Loucy (cell line): ENCODE results near the gene KRTAP9-9.

ENCODE experiments used
- H2AFZ ChIP-seq: fragments of 200-600 bp; sonication (generic); 2 replicates; pipeline ENCODE4 v1.6.0; 2016; ENCODE audit warnings: antibody characterized with exemption, mild to moderate bottlenecking, low read length, moderate library complexity
- H3F3A ChIP-seq: fragments of 200-600 bp; 2 replicates; pipeline ENCODE4 v1.6.0; 2016; ENCODE audit warnings: antibody characterized with exemption, low read depth, mild to moderate bottlenecking
- H3K27me3 ChIP-seq: fragments of 200-600 bp; sonication (generic); 2 replicates; pipeline ENCODE4 v1.6.1; 2014; ENCODE audit warnings: low read length, mild to moderate bottlenecking; ENCODE audit not compliant: insufficient read depth, poor library complexity, severe bottlenecking
- H3K36me3 ChIP-seq: fragments of 200-600 bp; sonication (generic); 2 replicates; pipeline ENCODE4 v1.6.1; 2016; ENCODE audit warnings: low read length; ENCODE audit not compliant: insufficient read depth
- H3K4me1 ChIP-seq: fragments of 200-600 bp; sonication (generic); 2 replicates; pipeline ENCODE4 v1.5.1; 2014; ENCODE audit warnings: low read length, mild to moderate bottlenecking; ENCODE audit not compliant: insufficient read depth, poor library complexity, severe bottlenecking
- H3K4me2 ChIP-seq: fragments of 200-600 bp; sonication (generic); 2 replicates; pipeline ENCODE4 v1.6.0; 2014; ENCODE audit warnings: antibody characterized with exemption, low read length, low read depth, mild to moderate bottlenecking; ENCODE audit not compliant: poor library complexity, severe bottlenecking
- H3K4me3 ChIP-seq: fragments of 200-600 bp; sonication (generic); 2 replicates; pipeline ENCODE4 v1.5.1; 2014; ENCODE audit warnings: low read length, mild to moderate bottlenecking, mixed read lengths; ENCODE audit not compliant: poor library complexity, severe bottlenecking
- H3K79me2 ChIP-seq: fragments of 200-600 bp; sonication (generic); 2 replicates; pipeline ENCODE4 v1.6.1; 2014; ENCODE audit warnings: low read length; ENCODE audit not compliant: insufficient read depth
- H3K9ac ChIP-seq: fragments of 200-600 bp; sonication (generic); 2 replicates; pipeline ENCODE4 v1.6.0; 2014; ENCODE audit warnings: mild to moderate bottlenecking, low read depth, low read length, moderate library complexity; ENCODE audit not compliant: poor library complexity, severe bottlenecking
- H3K9me2 ChIP-seq: fragments of 200-600 bp; sonication (generic); replicated peaks from 2 replicates; pipeline ENCODE4 v1.6.1; 2016; ENCODE audit warnings: low read depth, low read length, mixed read lengths
- H3K9me3 ChIP-seq: fragments of 200-600 bp; sonication (generic); 2 replicates; pipeline ENCODE4 v1.6.1; 2014; ENCODE audit warnings: mild to moderate bottlenecking, antibody characterized with exemption, low read length, low read depth; ENCODE audit not compliant: insufficient read depth
- H4K20me1 ChIP-seq: fragments of 200-600 bp; sonication (generic); 2 replicates; pipeline ENCODE4 v1.6.0; 2014; ENCODE audit warnings: antibody characterized with exemption, low read length, mild to moderate bottlenecking; ENCODE audit not compliant: insufficient read depth, poor library complexity, severe bottlenecking
- CTCF ChIP-seq: fragments of 200-600 bp; sonication (generic); conservative IDR thresholded peaks from 2 replicates; pipeline ENCODE4 v1.5.1; 2014; ENCODE audit warnings: mild to moderate bottlenecking, antibody characterized with exemption, low read length
- EZH2phosphoT487 ChIP-seq: fragments of 200-600 bp; IDR thresholded peaks from 2 replicates; pipeline ENCODE4 v1.6.1; 2018; ENCODE audit warnings: antibody characterized with exemption, mild to moderate bottlenecking, moderate library complexity, borderline replicate concordance

KRTAP9-9 gene

DNA sequence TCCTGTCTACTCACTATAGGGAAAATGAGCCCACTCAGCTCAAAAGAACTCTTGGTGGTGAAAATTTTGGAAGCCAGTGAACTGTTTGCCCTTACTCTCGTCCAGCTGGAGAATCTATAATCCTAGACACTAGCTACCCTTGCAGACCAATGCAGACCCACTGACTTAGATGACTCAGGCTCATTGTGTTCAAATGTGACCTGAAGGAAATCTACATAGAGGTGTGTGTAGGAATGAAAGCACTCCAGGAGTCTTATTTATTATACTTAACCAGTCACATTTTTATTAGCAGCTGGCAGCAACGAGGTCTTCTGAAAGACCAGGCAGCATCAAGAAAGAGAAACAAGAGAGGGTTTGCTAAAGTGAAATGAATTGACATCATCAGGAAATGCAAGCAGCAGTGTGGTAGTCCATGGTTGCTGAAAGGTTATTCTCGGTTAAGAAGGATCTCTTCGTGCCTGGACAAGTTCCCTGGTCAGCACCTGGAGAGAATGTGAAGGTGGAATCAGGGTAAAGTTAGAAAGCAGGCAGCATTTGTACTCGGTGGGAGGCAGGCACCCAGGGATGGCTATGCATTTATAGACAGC lies 46.1 kb downstream of the KRTAP9-9 start:
- no peak overlapping the region for H3K9ac ChIP-seq
- H3K27me3 ChIP-seq = no peaks in the 10 kb centered on the region
- peaks cover 9% of the 10 kb centered on the region for H3K4me1 ChIP-seq
- no peaks in the 10 kb centered on the region for H3K9me2 ChIP-seq
- H4K20me1 ChIP-seq = no peaks in the 10 kb centered on the region
- TF ChIP-seq CTCF (no peak), EZH2phosphoT487 (no peak)
- H3K9me3 ChIP-seq = no peaks in the 10 kb centered on the region
- H3K36me3 ChIP-seq = no peaks in the 10 kb centered on the region
- H3K79me2 ChIP-seq = no peaks in the 10 kb centered on the region
- no peak overlapping the region for H3K4me2 ChIP-seq
- peak overlapping the region; percentile 67 for H2AFZ ChIP-seq
- no peaks in the 10 kb centered on the region for H3F3A ChIP-seq
- no peak overlapping the region for H3K4me3 ChIP-seq

- Histone ChIP-seq H3K4me3 (no peak within 1 kb of the TSS), H3K4me2 (no peak within 1 kb of the TSS), H2AFZ (0 out of 2 replicates have a peak within 1 kb of the TSS, but pooled peaks have one; percentile 67), H3K9me3 (no peaks in the 10 kb centered on the region), H3K4me1 (peaks cover 18% of the 10 kb centered on the region), H3F3A (no peaks in the 10 kb centered on the region), H3K36me3 (no peaks in the 10 kb centered on the region), H3K27me3 (no peaks in the 10 kb centered on the region), H3K9me2 (no peaks in the 10 kb centered on the region), H3K9ac (no peak within 1 kb of the TSS), H3K79me2 (no peaks in the 10 kb centered on the region), H4K20me1 (no peaks in the 10 kb centered on the region)
- TF ChIP-seq EZH2phosphoT487 (no peak), CTCF (no peak)
Observed at GRCh38 chr17:41301916-41302901, 47.0 kb downstream of the KRTAP9-9 start, which contains the start of gene KRTAP29-1. TSS of gene KRTAP29-1 (minus strand) at chr17:41302851. CDS start at chr17:41302851, 0 bp downstream.

DNA sequence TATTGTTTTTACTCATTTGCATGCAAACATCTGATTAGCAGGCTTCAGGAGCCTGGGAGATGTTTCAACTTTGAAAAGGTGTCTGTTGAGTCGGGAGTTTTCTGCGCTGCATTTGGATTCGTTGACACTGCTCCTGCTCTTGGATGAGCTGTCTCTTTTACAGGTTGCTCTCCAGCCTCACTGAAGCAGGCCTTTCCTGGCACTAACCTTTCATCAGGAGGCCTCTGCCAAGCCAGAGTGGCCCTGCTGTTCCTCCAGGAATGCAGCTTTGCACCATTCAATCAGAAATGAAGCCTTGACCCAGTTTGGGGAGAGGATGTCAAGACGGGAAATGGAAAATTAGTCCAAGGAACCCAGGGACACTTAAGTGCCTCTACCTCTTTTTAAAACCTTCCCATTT lies 47.8 kb downstream of the KRTAP9-9 start:
- H3K27me3 ChIP-seq = no peaks in the 10 kb centered on the region
- H3K9ac ChIP-seq = no peak overlapping the region
- H2AFZ ChIP-seq = no peak overlapping the region
- H4K20me1 ChIP-seq = no peaks in the 10 kb centered on the region
- H3K4me2 ChIP-seq = no peak overlapping the region
- no peaks in the 10 kb centered on the region for H3K36me3 ChIP-seq
- H3K79me2 ChIP-seq = no peaks in the 10 kb centered on the region
- no peaks in the 10 kb centered on the region for H3K9me3 ChIP-seq
- H3F3A ChIP-seq = peaks cover 2% of the 10 kb centered on the region; the same call in 1 of the 2 replicates
- H3K4me1 ChIP-seq = peaks cover 26% of the 10 kb centered on the region
- TF ChIP-seq CTCF (no peak), EZH2phosphoT487 (no peak)
- no peak overlapping the region for H3K4me3 ChIP-seq
- H3K9me2 ChIP-seq = no peaks in the 10 kb centered on the region
